IMR-90 (cell line): ENCODE measurements around the gene PGM2. TPM values are rescaled to one million over a fixed set of nuclear protein-coding genes. Genes with fewer than 3 reads are reported as not detected.

Source experiments
- ATAC-seq: fragments of 200-7000 bp; cut with Tn5 transposase; 2 replicates; pipeline ENCODE4 v1.9.1; 2020; ENCODE audit warnings: low read depth, mild to moderate bottlenecking, moderate library complexity
- BruUV-seq: library from RNA; stranded (reverse); fragments of 400-500 nt; replicated peaks from 2 replicates; lab custom pipeline; 2021; lab: Mats Ljungman, UMichigan
- CTCF ChIA-PET: fragments of 300-600 bp; formaldehyde crosslinking; extraction: SDS; loops from one replicate; lab custom pipeline; 2021; ENCODE audit warnings: antibody characterized with exemption; lab: Yijun Ruan, JAX
- POLR2A ChIA-PET: fragments of 300-600 bp; sonication (Branson Sonifier 250); formaldehyde crosslinking; loops from one replicate; lab custom pipeline; 2022; ENCODE audit warnings: antibody characterized with exemption; ENCODE audit not compliant: unreplicated experiment; lab: Charles Lee
- DNase-seq: peaks from one replicate; pipeline ENCODE4 v3.0.0; 2013
- H2AFZ ChIP-seq: replicated peaks from 2 replicates; pipeline ENCODE3; 2013; ENCODE audit warnings: low read length, mild to moderate bottlenecking; ENCODE audit not compliant: poor library complexity
- H2AK5ac ChIP-seq: 2 replicates; pipeline ENCODE4 v1.6.1; 2013; ENCODE audit warnings: low read depth, low read length, inconsistent platforms
- H2AK9ac ChIP-seq: replicated peaks from 2 replicates; pipeline ENCODE3; 2013; ENCODE audit warnings: mild to moderate bottlenecking, low read depth, low read length, moderate library complexity; ENCODE audit not compliant: poor library complexity
- H2BK120ac ChIP-seq: 2 replicates; pipeline ENCODE4 v1.6.1; 2013; ENCODE audit warnings: low read depth, low read length, inconsistent platforms
- H2BK15ac ChIP-seq: 3 replicates; pipeline ENCODE4 v1.6.1; 2013; ENCODE audit warnings: low read depth, low read length, inconsistent platforms
- H2BK20ac ChIP-seq: 2 replicates; pipeline ENCODE4 v1.6.1; 2013; ENCODE audit warnings: low read depth, mild to moderate bottlenecking, inconsistent platforms, low read length, moderate library complexity
- H2BK5ac ChIP-seq: 2 replicates; pipeline ENCODE4 v1.6.1; 2013; ENCODE audit warnings: mild to moderate bottlenecking, low read depth, low read length, inconsistent platforms; ENCODE audit not compliant: poor library complexity, severe bottlenecking
- H3K14ac ChIP-seq: replicated peaks from 2 replicates; pipeline ENCODE4 v1.6.1; 2013; ENCODE audit warnings: low read depth, low read length, inconsistent platforms
- H3K18ac ChIP-seq: 2 replicates; pipeline ENCODE4 v1.6.1; 2013; ENCODE audit warnings: low read depth, low read length, control low read depth
- H3K23ac ChIP-seq: 2 replicates; pipeline ENCODE4 v1.6.1; 2013; ENCODE audit warnings: low read depth, low read length, inconsistent platforms
- H3K27ac ChIP-seq: 2 replicates; pipeline ENCODE4 v1.5.1; 2013; ENCODE audit warnings: mild to moderate bottlenecking, control low read depth, low read length; ENCODE audit not compliant: insufficient read depth
- H3K27me3 ChIP-seq: 2 replicates; pipeline ENCODE4 v1.6.1; 2013; ENCODE audit warnings: low read length; ENCODE audit not compliant: control insufficient read depth, insufficient read depth
- H3K36me3 ChIP-seq: 2 replicates; pipeline ENCODE4 v1.6.1; 2013; ENCODE audit warnings: low read length, mixed read lengths; ENCODE audit not compliant: control insufficient read depth, insufficient read depth
- H3K4ac ChIP-seq: 2 replicates; pipeline ENCODE4 v1.6.1; 2013; ENCODE audit warnings: low read depth, low read length, inconsistent platforms
- H3K4me1 ChIP-seq: 2 replicates; pipeline ENCODE4 v1.6.1; 2013; ENCODE audit warnings: low read length, mixed read lengths; ENCODE audit not compliant: control insufficient read depth, insufficient read depth
- H3K4me2 ChIP-seq: 2 replicates; pipeline ENCODE4 v1.6.1; 2013; ENCODE audit warnings: low read depth, mild to moderate bottlenecking, control low read depth, low read length, moderate library complexity
- H3K4me3 ChIP-seq: 2 replicates; pipeline ENCODE4 v1.5.1; 2013; ENCODE audit warnings: low read depth, mild to moderate bottlenecking, control low read depth, low read length, moderate library complexity; ENCODE audit not compliant: insufficient read depth
- H3K56ac ChIP-seq: 2 replicates; pipeline ENCODE4 v1.6.1; 2013; ENCODE audit warnings: low read length, inconsistent platforms; ENCODE audit not compliant: insufficient read depth; ENCODE audit errors: extremely low read depth
- H3K79me1 ChIP-seq, 2 experiments: 2 replicates each; pipeline ENCODE4 v1.6.1; 2013; ENCODE audit warnings: low read length in 2 of 2, inconsistent platforms in 1 of 2, low read depth in 1 of 2
- H3K9ac ChIP-seq: 2 replicates; pipeline ENCODE4 v1.6.1; 2013; ENCODE audit warnings: low read depth, low read length, control low read depth
- H3K9me1 ChIP-seq: 2 replicates; pipeline ENCODE4 v1.6.1; 2013; ENCODE audit warnings: low read length, inconsistent platforms; ENCODE audit not compliant: insufficient read depth
- H3K9me3 ChIP-seq: 2 replicates; pipeline ENCODE4 v1.6.1; 2013; ENCODE audit warnings: low read length; ENCODE audit not compliant: control insufficient read depth, insufficient read depth
- H4K20me1 ChIP-seq: 2 replicates; pipeline ENCODE4 v1.6.1; 2013; ENCODE audit warnings: low read length, inconsistent platforms; ENCODE audit not compliant: insufficient read depth
- H4K5ac ChIP-seq: 2 replicates; pipeline ENCODE4 v1.6.1; 2013; ENCODE audit warnings: mild to moderate bottlenecking, low read depth, low read length, control low read depth
- H4K8ac ChIP-seq, 2 experiments: 2 replicates each; pipeline ENCODE4 v1.6.1; 2013; ENCODE audit warnings: low read depth in 2 of 2, low read length in 2 of 2, control low read depth in 1 of 2, inconsistent platforms in 1 of 2
- H4K91ac ChIP-seq: 2 replicates; pipeline ENCODE4 v1.6.1; 2013; ENCODE audit warnings: low read depth, low read length, inconsistent platforms; ENCODE audit not compliant: insufficient read depth
- CHD1 ChIP-seq: IDR thresholded peaks from 2 replicates; pipeline ENCODE4 v1.6.1; 2012; ENCODE audit warnings: low read depth, low read length, improper control_type of control experiment
- CTCF ChIP-seq: conservative IDR thresholded peaks from 2 replicates; pipeline ENCODE4 v1.5.1; 2012; ENCODE audit warnings: mild to moderate bottlenecking, low read depth, low read length, improper control_type of control experiment
- MAFK ChIP-seq: IDR thresholded peaks from 2 replicates; pipeline ENCODE4 v1.6.1; 2012; ENCODE audit warnings: low read depth, low read length, improper control_type of control experiment
- RAD21 ChIP-seq: IDR thresholded peaks from 2 replicates; pipeline ENCODE4 v1.6.1; 2012; ENCODE audit warnings: low read length, improper control_type of control experiment
- SMC3 ChIP-seq: fragments of 150-350 bp; IDR thresholded peaks from 2 replicates; pipeline ENCODE4 v1.6.1; 2016; ENCODE audit warnings: low read depth, mild to moderate bottlenecking, antibody characterized with exemption, low read length, moderate library complexity
- dilution Hi-C: fragments of 300-500 bp; cut with HindIII; formaldehyde crosslinking; loops from one replicate; pipeline ENCODE4 v1.14.3; 2018; ENCODE audit warnings: low sequenced_read_pairs; ENCODE audit not compliant: unreplicated experiment
- in situ Hi-C: fragments of 300-500 bp; cut with MboI; formaldehyde crosslinking; loops from 3 replicates; pipeline ENCODE4 v1.14.3; 2019; ENCODE audit warnings: low sequenced_read_pairs, inconsistent platforms, mixed read lengths
- intact Hi-C: fragments of 100-400 bp; cut with micrococcal nuclease; formaldehyde crosslinking; loops from 2 replicates; pipeline ENCODE4 v1.10.0; 2022
- polyA plus RNA-seq, 3 experiments: library from polyadenylated mRNA; depleted of rRNA; stranded (reverse); fragments of >200 nt; gene quantifications; 2 replicates each; pipeline ENCODE4 v1.2.3, GENCODE V29; 2012; ENCODE audit warnings: low replicate concordance in 1 of 3
- total RNA-seq: library from RNA; depleted of rRNA; stranded (reverse); fragments of >200 nt; gene quantifications from 2 replicates; pipeline ENCODE4 v1.2.3, GENCODE V29; 2012

PGM2 gene
- total and polyA plus RNA-seq, 2 of the 4 experiments (the other 2 are of a cell fraction), result 18.7 to 26.2 TPM

- H2BK20ac ChIP-seq, result no peak overlapping the region
- H4K91ac ChIP-seq, result no peak overlapping the region
- no peak overlapping the region for H2AK5ac ChIP-seq
- H2BK5ac ChIP-seq, result no peak overlapping the region
- TF ChIP-seq SMC3 (peak; percentile 43), MAFK (no peak), RAD21 (peak; percentile 74), CTCF (peak; percentile 59), CHD1 (no peak)
- no peaks in the 10 kb centered on the region for H4K20me1 ChIP-seq
- peak; percentile 7 for DNase-seq
- no peak overlapping the region for H3K9ac ChIP-seq
- no peak overlapping the region for H3K14ac ChIP-seq
- H3K4me1 ChIP-seq, result no peaks in the 10 kb centered on the region
- H3K4ac ChIP-seq, result no peak overlapping the region
- H3K4me3 ChIP-seq, result no peak overlapping the region
- no peak overlapping the region for H2BK15ac ChIP-seq
- ChIA-PET POLR2A (no interaction called here), CTCF (interaction anchor here (1.5 to 1.9 kb wide), 2 partner anchors 191 to 192 kb away, joined by 4 to 8 read pairs; no protein-coding TSS in a partner anchor)
- no peak overlapping the region for H2BK120ac ChIP-seq
- no peak overlapping the region for H2AK9ac ChIP-seq
- H3K9me1 ChIP-seq, result no peaks in the 10 kb centered on the region
- H3K56ac ChIP-seq, result no peak overlapping the region
- intact Hi-C loops (loop anchor here (1.0 to 5.0 kb wide), 2 partner anchors 190 to 341 kb away; a partner anchor contains a TSS), in situ Hi-C loops (no loop called here), dilution Hi-C loops (no loop called here)
- H3K36me3 ChIP-seq, result no peaks in the 10 kb centered on the region
- peaks cover 10% of the 10 kb centered on the region for H3K27me3 ChIP-seq
- no peaks in the 10 kb centered on the region for H3K79me1 ChIP-seq
- no peak overlapping the region for H4K8ac ChIP-seq
- no peak overlapping the region for H3K23ac ChIP-seq
- ATAC-seq, result peak; percentile 81
- no peak overlapping the region for H3K18ac ChIP-seq
- no peaks in the 10 kb centered on the region for H3K9me3 ChIP-seq
- H3K4me2 ChIP-seq, result no peak overlapping the region
- H2AFZ ChIP-seq, result no peak overlapping the region
- BruUV-seq, result no TSS peak
- no peak overlapping the region for H3K27ac ChIP-seq
- H4K5ac ChIP-seq, result no peak overlapping the region
These were observed 32.9 kb upstream of the PGM2 start for GRCh38 chr4:37793562-37793961.
